ENCODE data around the gene SF3A1.
"Not testable (repeated sequence)": the region's sequence is repeated elsewhere in the genome, so short reads cannot be mapped to it uniquely, and the experiment has no call there.

The SF3A1 gene

GRCh38 chr22:30356449-30357235 lies at the start of gene SF3A1, which contains the start of gene CCDC157:
SF3A1 (minus strand) TSS chr22:30356894; CDS start chr22:30356792, 102 bp downstream.
CCDC157 (plus strand) TSS chr22:30357007; CDS start chr22:30366001, 8,994 bp downstream.
- no peaks in the 10 kb centered on the region for H3K9me3 ChIP-seq (ENCODE audit: control insufficient read depth in 2 of 2, low read length in 2 of 2)
- no peaks in the 10 kb centered on the region for H3K27me3 ChIP-seq (ENCODE audit: control insufficient read depth in 2 of 2, insufficient read depth in 2 of 2, low read length in 2 of 2)
- peaks cover 13 to 16% of the 10 kb centered on the region in 2 donors for H3K4me1 ChIP-seq (ENCODE audit: control insufficient read depth in 2 of 2, insufficient read depth in 2 of 2, low read length in 2 of 2)
- H3K4me3 ChIP-seq (ENCODE audit: low read length in 2 of 2): peak within 1 kb of the TSS; percentile 87 to 95
- H3K36me3 ChIP-seq (ENCODE audit: control insufficient read depth in 2 of 2, insufficient read depth in 2 of 2, low read length in 2 of 2): peaks cover 15 to 21% of the 10 kb centered on the region in 2 donors
- peak within 1 kb of the TSS; percentile 91 to 97 for H3K9ac ChIP-seq (ENCODE audit: low read depth in 1 of 2, low read length in 2 of 2)
- peak within 1 kb of the TSS; percentile 99 for H3K27ac ChIP-seq (ENCODE audit: low read depth in 2 of 2, low read length in 2 of 2)

GRCh38 chr22:30406400-30406799 lies 49.7 kb upstream of the SF3A1 start:
- Histone ChIP-seq H3K9ac (ENCODE audit: low read depth in 1 of 2, low read length in 2 of 2) (no peak overlapping the region), H3K27ac (ENCODE audit: low read depth in 2 of 2, low read length in 2 of 2) (no peak overlapping the region), H3K27me3 (ENCODE audit: control insufficient read depth in 2 of 2, insufficient read depth in 2 of 2, low read length in 2 of 2) (no peaks in the 10 kb centered on the region), H3K4me1 (ENCODE audit: control insufficient read depth in 2 of 2, insufficient read depth in 2 of 2, low read length in 2 of 2) (no peaks in the 10 kb centered on the region), H3K36me3 (ENCODE audit: control insufficient read depth in 2 of 2, insufficient read depth in 2 of 2, low read length in 2 of 2) (peaks cover 0 to 8% of the 10 kb centered on the region in 2 donors), H3K9me3 (ENCODE audit: control insufficient read depth in 2 of 2, low read length in 2 of 2) (no peaks in the 10 kb centered on the region), H3K4me3 (ENCODE audit: low read length in 2 of 2) (no peak overlapping the region)

GRCh38 chr22:30405731-30406130 lies 49.0 kb upstream of the SF3A1 start:
- Histone ChIP-seq H3K27ac (ENCODE audit: low read depth in 2 of 2, low read length in 2 of 2) (no peak overlapping the region), H3K27me3 (ENCODE audit: control insufficient read depth in 2 of 2, insufficient read depth in 2 of 2, low read length in 2 of 2) (no peaks in the 10 kb centered on the region), H3K4me3 (ENCODE audit: low read length in 2 of 2) (no peak overlapping the region), H3K4me1 (ENCODE audit: control insufficient read depth in 2 of 2, insufficient read depth in 2 of 2, low read length in 2 of 2) (no peaks in the 10 kb centered on the region), H3K9ac (ENCODE audit: low read depth in 1 of 2, low read length in 2 of 2) (no peak overlapping the region), H3K9me3 (ENCODE audit: control insufficient read depth in 2 of 2, low read length in 2 of 2) (no peaks in the 10 kb centered on the region), H3K36me3 (ENCODE audit: control insufficient read depth in 2 of 2, insufficient read depth in 2 of 2, low read length in 2 of 2) (peaks cover 0 to 8% of the 10 kb centered on the region in 2 donors)

- Histone ChIP-seq H3K4me3 (ENCODE audit: low read length in 2 of 2) (no peak overlapping the region), H3K9me3 (ENCODE audit: control insufficient read depth in 2 of 2, low read length in 2 of 2) (no peaks in the 10 kb centered on the region), H3K27ac (ENCODE audit: low read depth in 2 of 2, low read length in 2 of 2) (no peak overlapping the region), H3K36me3 (ENCODE audit: control insufficient read depth in 2 of 2, insufficient read depth in 2 of 2, low read length in 2 of 2) (peaks cover 0 to 8% of the 10 kb centered on the region in 2 donors), H3K27me3 (ENCODE audit: control insufficient read depth in 2 of 2, insufficient read depth in 2 of 2, low read length in 2 of 2) (peaks cover 0 to 5% of the 10 kb centered on the region in 2 donors), H3K9ac (ENCODE audit: low read depth in 1 of 2, low read length in 2 of 2) (no peak overlapping the region), H3K4me1 (ENCODE audit: control insufficient read depth in 2 of 2, insufficient read depth in 2 of 2, low read length in 2 of 2) (no peaks in the 10 kb centered on the region)
These were observed 47.6 kb upstream of the SF3A1 start for GRCh38 chr22:30404307-30404706.

GRCh38 chr22:30402766-30403104 lies 46.0 kb upstream of the SF3A1 start:
- not testable (repeated sequence) for H3K27ac ChIP-seq (ENCODE audit: low read depth in 2 of 2, low read length in 2 of 2); H3K4me1 ChIP-seq (ENCODE audit: control insufficient read depth in 2 of 2, insufficient read depth in 2 of 2, low read length in 2 of 2); H3K27me3 ChIP-seq (ENCODE audit: control insufficient read depth in 2 of 2, insufficient read depth in 2 of 2, low read length in 2 of 2); H3K4me3 ChIP-seq (ENCODE audit: low read length in 2 of 2); H3K36me3 ChIP-seq (ENCODE audit: control insufficient read depth in 2 of 2, insufficient read depth in 2 of 2, low read length in 2 of 2); H3K9ac ChIP-seq (ENCODE audit: low read depth in 1 of 2, low read length in 2 of 2); H3K9me3 ChIP-seq (ENCODE audit: control insufficient read depth in 2 of 2, low read length in 2 of 2)

- Histone ChIP-seq H3K4me1 (ENCODE audit: control insufficient read depth in 2 of 2, insufficient read depth in 2 of 2, low read length in 2 of 2) (peaks cover 6% of the 10 kb centered on the region in 2 donors), H3K27me3 (ENCODE audit: control insufficient read depth in 2 of 2, insufficient read depth in 2 of 2, low read length in 2 of 2) (peaks cover 13% of the 10 kb centered on the region in 2 donors), H3K9ac (ENCODE audit: low read depth in 1 of 2, low read length in 2 of 2) (no peak overlapping the region), H3K4me3 (ENCODE audit: low read length in 2 of 2) (no peak overlapping the region), H3K27ac (ENCODE audit: low read depth in 2 of 2, low read length in 2 of 2) (no peak overlapping the region), H3K36me3 (ENCODE audit: control insufficient read depth in 2 of 2, insufficient read depth in 2 of 2, low read length in 2 of 2) (peaks cover 0 to under 1% of the 10 kb centered on the region in 2 donors), H3K9me3 (ENCODE audit: control insufficient read depth in 2 of 2, low read length in 2 of 2) (no peaks in the 10 kb centered on the region)
These were observed 45.5 kb upstream of the SF3A1 start for GRCh38 chr22:30402028-30402765.

- peaks cover 10 to 12% of the 10 kb centered on the region in 2 donors for H3K4me1 ChIP-seq (ENCODE audit: control insufficient read depth in 2 of 2, insufficient read depth in 2 of 2, low read length in 2 of 2)
- peaks cover 13 to 14% of the 10 kb centered on the region in 2 donors for H3K27me3 ChIP-seq (ENCODE audit: control insufficient read depth in 2 of 2, insufficient read depth in 2 of 2, low read length in 2 of 2)
- not testable (repeated sequence) for H3K9me3 ChIP-seq (ENCODE audit: control insufficient read depth in 2 of 2, low read length in 2 of 2); H3K9ac ChIP-seq (ENCODE audit: low read depth in 1 of 2, low read length in 2 of 2); H3K4me3 ChIP-seq (ENCODE audit: low read length in 2 of 2); H3K27ac ChIP-seq (ENCODE audit: low read depth in 2 of 2, low read length in 2 of 2); H3K36me3 ChIP-seq (ENCODE audit: control insufficient read depth in 2 of 2, insufficient read depth in 2 of 2, low read length in 2 of 2)
These were observed 44.3 kb upstream of the SF3A1 start for GRCh38 chr22:30401024-30401423.

- Histone ChIP-seq H3K4me1 (ENCODE audit: control insufficient read depth in 2 of 2, insufficient read depth in 2 of 2, low read length in 2 of 2) (peaks cover 10 to 12% of the 10 kb centered on the region in 2 donors), H3K9me3 (ENCODE audit: control insufficient read depth in 2 of 2, low read length in 2 of 2) (no peaks in the 10 kb centered on the region), H3K36me3 (ENCODE audit: control insufficient read depth in 2 of 2, insufficient read depth in 2 of 2, low read length in 2 of 2) (no peaks in the 10 kb centered on the region), H3K27me3 (ENCODE audit: control insufficient read depth in 2 of 2, insufficient read depth in 2 of 2, low read length in 2 of 2) (peaks cover 13 to 17% of the 10 kb centered on the region in 2 donors), H3K4me3 (ENCODE audit: low read length in 2 of 2) (no peak overlapping the region), H3K27ac (ENCODE audit: low read depth in 2 of 2, low read length in 2 of 2) (no peak overlapping the region), H3K9ac (ENCODE audit: low read depth in 1 of 2, low read length in 2 of 2) (no peak overlapping the region)
These were observed 43.5 kb upstream of the SF3A1 start for GRCh38 chr22:30400159-30400558.

GRCh38 chr22:30399718-30400117 lies 43.0 kb upstream of the SF3A1 start:
- Histone ChIP-seq H3K4me1 (ENCODE audit: control insufficient read depth in 2 of 2, insufficient read depth in 2 of 2, low read length in 2 of 2) (peaks cover 10 to 12% of the 10 kb centered on the region in 2 donors), H3K4me3 (ENCODE audit: low read length in 2 of 2) (no peak overlapping the region), H3K36me3 (ENCODE audit: control insufficient read depth in 2 of 2, insufficient read depth in 2 of 2, low read length in 2 of 2) (no peaks in the 10 kb centered on the region), H3K9ac (ENCODE audit: low read depth in 1 of 2, low read length in 2 of 2) (no peak overlapping the region), H3K27ac (ENCODE audit: low read depth in 2 of 2, low read length in 2 of 2) (no peak overlapping the region), H3K9me3 (ENCODE audit: control insufficient read depth in 2 of 2, low read length in 2 of 2) (no peaks in the 10 kb centered on the region), H3K27me3 (ENCODE audit: control insufficient read depth in 2 of 2, insufficient read depth in 2 of 2, low read length in 2 of 2) (peaks cover 13 to 17% of the 10 kb centered on the region in 2 donors)

Data from mucosa of rectum (tissue), 2 donors.